Measurements from ENCODE around the gene ELSPBP1. TPM values are rescaled to one million over a fixed set of nuclear protein-coding genes. Genes with fewer than 3 reads are reported as not detected.

The ELSPBP1 gene
- total and polyA plus RNA-seq, 4 donors, result not detected

DNA sequence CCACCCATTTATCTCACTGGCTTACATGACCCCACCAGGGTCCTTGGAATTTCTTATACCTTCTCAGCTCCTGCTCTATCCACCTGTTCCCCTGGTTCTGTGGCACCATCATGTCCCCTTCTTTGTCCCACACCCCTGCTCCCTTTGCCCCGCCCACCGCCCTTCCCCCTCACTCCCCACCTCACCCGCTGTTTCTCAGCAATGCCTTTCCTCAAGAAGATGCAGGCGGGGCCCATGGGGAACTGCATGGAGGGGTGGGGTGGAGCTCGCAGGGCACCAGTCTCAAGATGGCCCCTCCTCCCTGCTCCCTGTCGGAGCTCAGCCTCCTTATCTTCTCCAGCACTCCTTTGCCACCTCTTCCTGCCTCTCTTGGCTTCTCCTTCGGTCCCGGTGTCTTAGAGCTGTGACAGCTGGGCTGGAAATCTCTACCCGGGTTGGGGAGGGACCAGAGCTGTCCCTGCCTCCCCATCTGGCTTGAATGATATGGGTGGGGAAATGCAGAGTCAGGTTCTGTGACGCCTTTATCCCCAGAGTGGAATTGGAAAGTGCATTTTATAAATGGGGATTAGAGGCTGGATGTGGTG, 49.3 kb downstream of the ELSPBP1 start, which contains the start of gene CABP5 (continued):
- TF ChIP-seq REST (IDR thresholded peaks at IDR 0.05), result no peak

DNA sequence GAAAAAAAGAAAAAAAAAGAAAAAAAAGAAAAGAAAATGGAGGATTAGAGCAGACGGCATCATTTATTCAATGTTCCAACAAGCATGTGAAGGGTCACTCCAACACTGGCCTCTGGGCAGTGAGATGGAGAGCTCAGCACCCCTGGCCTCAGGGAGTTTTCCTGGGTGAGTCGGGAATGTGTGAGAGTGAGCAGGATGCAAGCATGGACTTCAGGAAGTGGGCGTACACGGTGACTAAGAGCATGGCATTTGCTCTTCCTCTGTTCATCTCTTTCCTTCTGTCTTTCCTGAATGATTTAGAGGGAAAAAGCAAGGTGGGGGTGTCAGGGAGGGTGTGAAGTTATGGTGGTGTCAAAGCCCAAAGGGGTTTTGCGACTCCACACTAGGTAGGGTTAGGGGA, 50.1 kb downstream of the ELSPBP1 start:
- Histone ChIP-seq H3K9ac (ENCODE audit: low read depth in 1 of 2, low read length in 2 of 2) (no peak overlapping the region), H3K36me3 (ENCODE audit: control insufficient read depth in 4 of 4, insufficient read depth in 3 of 4, low read depth in 1 of 4, low read length in 3 of 4) (peaks cover 0 to 6% (median 2%) of the 10 kb centered on the region in 4 donors), H3K4me3 (ENCODE audit: low read depth in 1 of 3, low read length in 3 of 3) (no peak overlapping the region), H3K9me3 (ENCODE audit: control insufficient read depth in 4 of 4, low read length in 3 of 4) (no peaks in the 10 kb centered on the region), H3K27me3 (ENCODE audit: control insufficient read depth in 4 of 4, insufficient read depth in 4 of 4, low read length in 3 of 4) (peaks cover 0 to 2% (median 0%) of the 10 kb centered on the region in 4 donors), H3K27ac (ENCODE audit: low read depth in 1 of 2, low read length in 2 of 2) (no peak overlapping the region), H3K4me1 (ENCODE audit: control insufficient read depth in 4 of 4, insufficient read depth in 4 of 4, low read length in 3 of 4) (no peaks in the 10 kb centered on the region)
- no peak for DNase-seq (ENCODE audit: low spot score)
- WGBS, result 83% methylated on average over 5 of the region's 5 CpGs
- TF ChIP-seq FOXA1 (IDR thresholded peaks at IDR 0.05), result no peak
- TF ChIP-seq JUND (IDR thresholded peaks at IDR 0.05), result no peak
- no peak for TF ChIP-seq GABPA (IDR thresholded peaks at IDR 0.05 in 1 of 2, conservative IDR thresholded peaks at IDR 0.05 in 1 of 2)
- no peak for TF ChIP-seq MAX (IDR thresholded peaks at IDR 0.05)
- no peak for TF ChIP-seq SP1 (IDR thresholded peaks at IDR 0.05)
- no peak for TF ChIP-seq YY1 (IDR thresholded peaks at IDR 0.05)
- TF ChIP-seq ZBTB33 (IDR thresholded peaks at IDR 0.05), result no peak
- TF ChIP-seq RAD21 (IDR thresholded peaks at IDR 0.05), result no peak
- no peak for TF ChIP-seq REST (IDR thresholded peaks at IDR 0.05)
- TF ChIP-seq RXRA (IDR thresholded peaks at IDR 0.05), result no peak
- TF ChIP-seq HNF4A (conservative IDR thresholded peaks at IDR 0.05), result no peak
- TF ChIP-seq CTCF (IDR thresholded peaks at IDR 0.05; ENCODE audit: low read depth, low read length, missing input control), result no peak
- no peak for TF ChIP-seq TAF1 (conservative IDR thresholded peaks at IDR 0.05)
- TF ChIP-seq ATF3 (IDR thresholded peaks at IDR 0.05), result no peak
- no peak for TF ChIP-seq EGR1 (IDR thresholded peaks at IDR 0.05; ENCODE audit: low read depth in 2 of 2)
